ENCODE data around the gene RRM2.

- TF ChIP-seq POLR2AphosphoS5 (IDR thresholded peaks at IDR 0.05) = no peak
- no peak for TF ChIP-seq CTCF (IDR thresholded peaks at IDR 0.05 in 8 of 11, conservative IDR thresholded peaks at IDR 0.05 in 3 of 11)
These were observed 27.9 kb downstream of the RRM2 start for GRCh38 chr2:10150436-10150835.
